HG03135 (cell line): ENCODE measurements around the gene GARNL3.

Experiments
- ATAC-seq: cut with Tn5 transposase; IDR thresholded peaks from one replicate; pipeline ENCODE4 v1.9.1; 2021; ENCODE audit warnings: mild to moderate bottlenecking, moderate library complexity; ENCODE audit not compliant: unreplicated experiment

The GARNL3 gene

DNA sequence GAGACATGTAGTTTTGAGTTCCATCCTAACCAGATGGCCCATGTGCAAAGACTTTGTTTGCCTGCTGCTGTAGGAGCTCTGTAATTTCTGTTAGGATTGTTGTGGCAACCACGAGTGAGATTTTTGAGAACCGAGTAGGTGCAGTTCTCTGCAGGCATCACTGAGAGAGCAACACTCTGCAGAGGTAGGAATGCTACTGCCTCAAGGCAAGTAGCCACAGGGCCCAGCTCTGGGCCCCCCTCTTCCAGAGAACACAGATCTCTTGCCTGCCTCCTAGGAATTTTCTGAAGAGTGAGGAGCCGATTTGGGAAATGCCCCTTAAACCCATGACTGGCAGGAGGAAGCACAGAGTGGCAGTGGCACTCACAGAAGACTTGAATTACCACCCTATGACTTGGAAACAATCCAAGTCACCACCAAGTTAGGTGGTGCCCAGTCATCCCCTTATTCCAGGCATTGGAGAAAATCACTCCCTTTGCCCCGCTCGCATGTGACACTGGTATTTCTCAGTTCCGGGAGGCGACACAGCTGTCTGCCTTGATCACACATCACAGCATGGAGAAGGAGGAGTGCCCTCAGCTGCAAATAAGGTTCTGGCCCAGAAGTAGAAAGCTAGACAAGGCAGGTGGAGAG lies 79.9 kb downstream of the GARNL3 start:
- no peak for ATAC-seq

DNA sequence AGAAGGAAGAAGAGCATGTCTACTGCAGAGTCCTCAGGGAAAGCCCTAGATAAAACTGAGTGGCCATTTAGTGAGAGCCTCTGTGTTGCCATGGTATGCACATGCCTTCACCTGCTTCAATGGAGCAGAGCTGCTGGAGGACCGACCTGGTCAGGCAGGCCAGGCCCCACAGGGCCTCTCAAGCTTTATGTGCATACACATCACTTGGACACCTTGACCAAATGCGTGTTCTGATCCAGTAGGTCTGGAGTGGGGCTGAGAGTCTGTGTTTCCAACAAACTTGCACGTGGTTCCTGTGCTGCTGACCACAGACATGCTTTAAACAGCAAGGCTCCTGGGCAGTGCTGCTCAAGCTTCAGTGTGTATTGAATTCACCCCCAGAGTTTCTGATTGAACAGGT lies 81.0 kb downstream of the GARNL3 start:
- no peak for ATAC-seq

DNA sequence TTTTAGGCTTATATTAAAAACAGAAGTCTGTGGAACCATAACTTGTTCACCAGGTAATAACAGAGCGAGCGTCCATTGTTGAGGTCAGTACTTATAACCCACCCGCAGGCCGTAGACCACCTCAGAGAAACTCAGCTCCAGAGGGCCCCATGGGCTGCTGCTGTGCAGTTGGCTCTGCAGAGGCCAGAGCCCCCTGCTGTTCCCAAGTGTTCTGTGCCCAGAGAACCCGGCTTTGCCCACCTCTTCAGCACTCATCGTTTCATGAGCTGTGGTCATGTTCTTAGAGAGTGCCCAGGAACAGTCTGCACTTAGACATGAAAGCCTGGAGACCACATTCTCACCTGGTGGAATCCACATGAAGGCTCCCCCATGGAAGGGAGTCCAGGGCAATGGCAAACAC lies 82.0 kb downstream of the GARNL3 start:
- no peak for ATAC-seq

DNA sequence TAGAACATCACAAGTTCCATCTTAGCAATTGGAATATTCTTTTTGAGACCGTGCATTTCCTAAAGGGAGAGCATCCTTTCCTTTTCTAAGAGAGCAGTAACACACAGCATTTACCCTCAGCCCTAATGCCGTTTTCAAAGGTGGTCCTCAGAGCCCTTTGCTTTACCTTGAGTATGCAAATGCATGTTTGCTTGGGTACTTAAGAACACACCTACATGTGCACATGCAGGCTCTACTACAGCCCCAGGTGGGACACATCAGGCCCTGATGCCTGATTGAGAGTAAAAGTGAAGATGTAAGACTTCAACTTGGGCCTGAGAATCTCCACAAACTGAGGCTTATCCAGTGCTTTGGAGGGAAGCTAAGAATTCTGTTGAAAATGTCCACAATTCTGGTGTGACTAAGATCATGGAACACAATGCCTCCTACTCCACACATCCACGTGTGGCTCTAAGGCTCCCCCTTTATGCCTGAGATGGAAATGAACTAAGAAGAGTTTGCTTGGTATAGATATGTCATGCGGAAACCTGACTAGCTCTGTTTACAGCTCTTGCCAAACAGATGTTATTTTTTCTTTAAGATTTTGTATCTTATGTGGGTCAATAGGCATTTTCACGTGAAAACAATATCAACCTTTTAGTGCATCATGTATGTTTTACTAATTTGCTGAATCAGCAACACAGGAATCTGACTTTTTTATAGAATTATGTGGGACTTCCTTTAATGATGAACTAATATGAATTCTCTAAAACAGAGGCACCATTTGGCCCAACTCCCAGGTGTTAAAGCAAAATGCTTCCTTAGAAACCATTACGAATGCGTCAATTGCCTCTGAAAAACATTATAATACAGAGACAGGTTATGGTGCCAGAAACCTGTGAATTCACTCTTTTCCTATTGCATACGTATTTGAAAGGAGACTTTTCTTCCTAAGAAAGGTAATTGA lies 83.5 kb downstream of the GARNL3 start:
- ATAC-seq, result no peak

GRCh38 chr9:127349483-127350113 lies 85.0 kb downstream of the GARNL3 start:
- ATAC-seq, result no peak

- ATAC-seq, result no peak
Observed at GRCh38 chr9:127351182-127352166, 86.9 kb downstream of the GARNL3 start.

DNA sequence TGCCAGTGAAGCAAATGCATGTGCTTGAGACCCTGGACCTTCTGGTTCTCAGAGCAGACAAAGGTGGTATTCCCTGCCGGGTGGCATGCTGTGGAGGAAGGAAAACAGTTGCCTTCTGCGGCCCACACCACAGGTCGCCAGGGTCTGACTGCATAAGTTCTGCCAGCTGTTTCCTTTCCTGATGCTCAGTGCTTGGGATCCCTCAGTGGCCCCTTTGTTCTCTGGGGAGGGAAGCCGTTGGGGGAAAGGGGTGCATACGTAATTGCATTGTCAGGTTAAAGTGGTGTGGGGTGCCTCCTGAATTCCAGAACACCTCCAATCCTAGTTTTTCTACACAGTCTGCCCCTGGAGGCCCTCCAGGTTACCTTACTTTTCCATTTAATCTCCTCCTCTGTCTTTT lies 89.3 kb downstream of the GARNL3 start:
- ATAC-seq, result no peak

- ATAC-seq, result no peak
Observed at GRCh38 chr9:127356906-127357305, 92.3 kb downstream of the GARNL3 start.

- ATAC-seq, result no peak
Observed at GRCh38 chr9:127358023-127358535, 93.5 kb downstream of the GARNL3 start.

GRCh38 chr9:127358770-127359169 lies 94.2 kb downstream of the GARNL3 start:
- ATAC-seq, result no peak

GRCh38 chr9:127360250-127360649 lies 95.7 kb downstream of the GARNL3 start:
- ATAC-seq, result no peak

DNA sequence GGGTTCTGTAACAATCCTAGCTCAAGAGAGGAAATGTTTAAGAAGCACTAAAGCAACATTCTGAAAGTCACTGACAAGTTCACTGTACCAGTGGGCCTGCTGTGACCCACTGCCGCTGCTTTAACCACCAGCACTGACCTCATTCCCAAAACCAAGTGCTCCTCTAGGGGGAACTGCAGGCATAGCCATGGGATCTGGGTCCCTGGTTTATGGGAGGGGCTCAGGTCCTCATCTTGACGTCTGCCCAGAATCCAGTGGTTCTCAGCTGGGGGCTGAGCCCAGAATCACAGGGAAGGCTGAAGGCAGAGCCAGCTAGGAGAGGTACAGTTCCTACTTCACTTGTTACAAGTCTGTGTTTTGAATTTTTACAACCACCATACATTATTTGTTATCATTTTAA lies 96.3 kb downstream of the GARNL3 start:
- no peak for ATAC-seq

DNA sequence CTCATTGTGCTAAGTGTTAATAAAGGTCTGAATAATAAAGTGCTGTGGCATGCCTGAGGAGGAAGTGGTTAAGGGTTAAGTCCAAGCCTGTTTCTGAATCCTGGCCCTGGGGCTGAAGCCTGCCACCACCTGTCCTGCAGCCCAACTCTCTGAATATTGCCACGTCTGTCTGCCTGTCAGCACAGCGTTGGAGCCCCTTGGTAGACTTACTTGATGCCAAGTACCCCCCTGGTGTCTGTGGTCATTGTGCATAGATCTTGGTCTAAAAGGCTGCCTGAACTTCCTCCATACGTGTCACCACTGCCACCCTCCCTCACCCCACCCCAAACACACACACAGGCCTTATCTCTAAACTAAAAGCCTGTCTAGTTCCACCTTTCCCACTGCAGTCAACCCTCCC lies 97.0 kb downstream of the GARNL3 start:
- no peak for ATAC-seq

GRCh38 chr9:127362829-127363228 lies 98.3 kb downstream of the GARNL3 start:
- ATAC-seq, result no peak

DNA sequence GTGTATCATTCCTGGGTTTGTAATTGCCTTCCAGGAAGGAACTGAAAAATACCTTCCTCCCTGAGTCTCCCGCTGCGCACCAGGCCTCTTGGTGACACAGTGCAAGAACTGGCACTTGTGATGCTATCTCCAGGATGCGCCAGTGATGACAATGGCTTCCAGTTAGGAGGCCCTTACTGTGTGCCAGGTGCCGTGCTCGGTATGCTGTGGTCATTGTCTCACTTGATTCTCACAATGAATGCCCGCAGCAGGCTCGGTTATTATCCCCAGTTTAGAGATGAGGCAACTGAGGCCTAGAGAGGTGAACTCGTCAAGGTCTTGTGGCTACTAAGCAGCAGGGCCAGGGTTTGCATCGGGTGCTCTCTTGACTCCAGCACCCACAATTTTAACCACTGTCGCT lies 100.9 kb downstream of the GARNL3 start:
- ATAC-seq, result no peak

GRCh38 chr9:127366594-127366993 lies 102.0 kb downstream of the GARNL3 start:
- no peak for ATAC-seq

GRCh38 chr9:127368852-127369402 lies 104.4 kb downstream of the GARNL3 start:
- no peak for ATAC-seq

DNA sequence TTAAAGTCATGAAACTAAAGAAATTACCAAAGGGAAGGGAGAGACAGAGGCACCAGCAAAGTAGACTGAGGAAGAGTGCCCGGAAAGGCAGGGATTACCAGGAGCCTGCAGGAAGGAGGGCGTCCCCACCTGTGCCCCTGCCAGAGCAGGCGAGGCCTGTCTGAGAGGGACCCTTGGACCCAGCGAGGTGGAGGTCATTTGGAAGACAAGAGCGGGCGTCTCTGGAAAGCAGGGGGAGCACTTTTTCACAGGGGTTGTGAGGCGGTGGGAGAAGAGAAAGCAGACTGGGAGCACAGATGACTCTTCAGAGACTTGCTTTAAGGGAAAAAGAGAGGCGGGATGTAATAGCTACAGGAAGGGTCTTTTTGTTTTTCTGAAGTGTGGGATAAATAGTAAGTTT lies 104.9 kb downstream of the GARNL3 start:
- no peak for ATAC-seq

- ATAC-seq, result no peak
Observed at GRCh38 chr9:127370147-127370579, 105.6 kb downstream of the GARNL3 start.
